HG03439 (cell line): Measurements from ENCODE around the gene IGF2.
"Not testable (repeated sequence)": the region's sequence is repeated elsewhere in the genome, so short reads cannot be mapped to it uniquely, and the experiment has no call there.

Experiments
- ATAC-seq: cut with Tn5 transposase; IDR thresholded peaks from one replicate; pipeline ENCODE4 v1.9.1; 2021; ENCODE audit warnings: mild to moderate bottlenecking, moderate library complexity; ENCODE audit not compliant: unreplicated experiment

Gene IGF2

DNA sequence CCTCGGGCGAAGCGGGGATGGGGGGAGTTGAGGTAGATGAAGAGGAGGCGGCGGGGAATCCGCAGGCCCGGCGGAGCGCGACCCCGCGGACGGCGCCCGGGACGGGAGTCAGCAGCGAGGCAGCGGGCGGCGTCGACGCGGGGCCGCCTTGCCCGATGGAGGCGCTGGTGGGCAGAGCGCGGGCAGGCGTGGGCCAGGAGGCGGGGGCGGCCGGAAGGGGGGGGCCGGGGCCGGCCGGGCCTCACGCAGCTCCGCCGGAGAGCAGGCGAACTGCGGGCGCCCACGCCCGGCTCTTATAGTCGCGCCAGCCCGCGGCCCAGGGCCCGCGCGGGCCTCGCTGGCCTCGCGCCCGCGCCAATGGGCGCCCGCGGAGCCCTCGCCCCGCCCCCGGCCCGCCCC is at the start of gene IGF2:
IGF2 (minus strand) TSS at position 267 of the 399 bp plus-strand sequence. CDS start 3,866 bp downstream, outside the sequence.
- no peak for ATAC-seq

DNA sequence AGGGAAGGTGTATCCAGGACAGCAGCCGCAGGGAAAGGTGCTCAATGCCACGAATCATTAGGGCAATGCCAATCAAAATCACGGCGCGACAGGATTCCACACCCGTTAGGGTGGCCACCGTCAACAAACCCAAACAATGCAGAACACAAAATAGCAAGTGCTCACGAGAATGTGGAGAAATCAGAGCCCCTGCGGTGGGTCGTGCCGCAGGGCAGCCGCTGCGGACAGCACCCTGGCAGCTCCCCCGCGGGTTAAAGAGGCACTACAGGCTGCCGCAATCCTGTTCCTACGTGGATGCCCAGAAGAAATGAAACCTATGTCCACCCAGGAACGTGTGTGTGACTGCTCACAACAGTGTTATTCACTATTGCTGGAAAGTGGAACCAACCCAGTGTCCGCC is 49.6 kb upstream of the IGF2 start:
- ATAC-seq, result no peak

DNA sequence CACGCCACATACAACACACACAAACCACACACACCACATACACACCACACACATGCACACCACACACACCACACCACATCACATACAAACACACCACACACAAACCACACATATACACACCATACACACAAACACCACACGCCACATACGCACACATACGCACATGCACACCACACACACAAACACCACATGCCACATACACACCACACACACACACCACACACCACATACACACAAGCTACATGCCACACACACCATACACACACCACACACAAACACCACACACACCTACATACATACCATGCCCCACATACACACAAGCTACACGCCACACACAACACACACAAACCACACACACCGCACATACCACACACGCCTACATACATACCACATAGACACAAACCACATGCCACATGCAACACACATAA is 48.1 kb upstream of the IGF2 start:
- ATAC-seq, result no peak

GRCh38 chr11:2186669-2187279 is 47.6 kb upstream of the IGF2 start:
- no peak for ATAC-seq

DNA sequence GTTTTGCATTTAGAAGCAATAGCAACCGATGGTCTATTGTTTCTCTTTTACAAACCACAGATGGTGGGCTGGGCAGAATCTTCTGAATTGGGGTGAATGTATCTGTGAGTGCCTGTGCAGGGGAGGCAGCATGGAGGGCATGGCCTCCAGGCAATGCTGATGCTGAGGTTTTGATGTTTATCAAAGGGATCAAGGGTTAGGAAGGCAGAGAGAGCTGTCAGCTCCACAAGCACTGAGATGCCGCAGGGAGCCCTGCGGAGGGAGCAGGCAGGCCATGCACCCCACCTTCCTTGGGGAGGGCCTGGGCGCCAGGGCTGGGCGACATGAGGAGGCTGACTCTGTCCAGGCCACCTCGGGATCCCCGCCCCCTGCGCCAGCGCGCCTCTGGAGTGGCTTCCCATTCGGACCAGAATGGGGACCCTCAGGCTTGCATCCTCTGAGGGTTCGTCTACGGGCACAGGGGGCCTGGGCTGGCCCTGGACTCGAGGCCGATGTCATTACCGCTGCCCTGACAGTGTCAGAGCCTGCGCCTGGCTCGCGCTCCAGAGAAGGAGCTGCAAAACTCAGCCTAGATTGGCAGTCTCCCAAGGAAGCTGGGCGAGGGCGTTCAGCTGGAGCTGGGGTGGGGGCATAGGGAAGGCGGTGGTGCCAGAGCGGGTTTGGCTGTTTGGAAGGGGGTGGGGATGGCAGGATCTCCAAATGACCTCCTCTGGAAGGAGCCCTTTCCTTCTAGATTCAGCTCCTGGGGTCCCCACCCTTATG is 46.3 kb upstream of the IGF2 start:
- ATAC-seq, result no peak

DNA sequence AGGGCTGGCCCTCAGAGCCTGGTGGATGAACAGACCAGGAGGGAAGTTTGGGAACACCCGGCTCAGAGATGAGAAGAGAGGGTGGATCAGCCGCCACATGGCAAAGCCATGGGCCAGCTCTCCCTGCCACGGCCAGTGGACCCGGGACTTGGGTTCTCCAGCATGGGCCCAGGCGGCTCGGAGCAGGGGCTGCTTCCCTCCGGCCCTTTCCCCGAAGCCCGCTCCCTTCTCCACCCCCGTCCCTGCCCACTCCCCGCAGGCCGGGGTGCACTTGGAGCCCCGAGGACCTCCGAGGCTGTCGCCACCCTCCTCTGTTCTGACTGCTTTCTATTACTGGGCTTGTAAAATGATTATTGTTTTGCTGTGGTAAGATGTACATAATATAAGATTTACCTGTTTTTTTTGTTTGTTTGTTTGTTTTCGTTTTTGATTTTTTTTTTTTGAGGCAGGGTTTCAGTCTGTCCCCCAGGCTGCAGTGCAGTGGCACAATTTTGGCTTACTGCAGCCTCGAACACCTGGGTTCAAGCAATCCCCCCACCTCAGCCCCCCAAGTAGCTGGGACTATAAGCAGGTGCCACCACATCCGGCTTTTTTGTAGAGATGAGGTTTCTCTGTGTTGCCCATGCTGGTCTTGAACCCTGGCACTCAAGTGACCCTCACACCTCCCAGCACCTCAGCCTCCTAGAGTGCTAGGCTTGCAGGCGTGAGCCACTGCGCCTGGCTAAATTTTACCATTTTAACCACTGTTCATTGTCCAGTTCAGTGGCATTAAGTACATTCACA is 43.7 kb upstream of the IGF2 start:
- no peak for ATAC-seq

DNA sequence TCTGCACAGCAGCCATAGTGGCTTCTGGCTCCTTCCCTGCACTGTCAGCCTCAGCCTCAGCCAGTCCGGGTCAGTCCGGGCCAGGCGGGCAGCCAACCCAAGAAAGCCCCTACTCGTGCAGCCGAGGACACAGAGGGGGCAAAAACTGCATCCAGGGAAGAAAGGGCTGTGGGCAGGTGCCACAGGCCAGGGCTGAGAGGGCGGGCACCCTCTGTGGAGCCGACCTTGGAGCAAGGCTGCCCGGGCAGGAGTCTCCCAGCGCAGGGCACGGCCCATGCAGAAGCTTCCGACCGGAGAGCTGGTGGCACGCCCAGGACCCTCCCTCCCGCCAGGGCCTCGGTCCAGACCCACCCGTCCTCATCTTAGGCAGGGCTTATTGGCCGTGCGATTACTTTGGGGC is 42.9 kb upstream of the IGF2 start:
- ATAC-seq, result no peak

DNA sequence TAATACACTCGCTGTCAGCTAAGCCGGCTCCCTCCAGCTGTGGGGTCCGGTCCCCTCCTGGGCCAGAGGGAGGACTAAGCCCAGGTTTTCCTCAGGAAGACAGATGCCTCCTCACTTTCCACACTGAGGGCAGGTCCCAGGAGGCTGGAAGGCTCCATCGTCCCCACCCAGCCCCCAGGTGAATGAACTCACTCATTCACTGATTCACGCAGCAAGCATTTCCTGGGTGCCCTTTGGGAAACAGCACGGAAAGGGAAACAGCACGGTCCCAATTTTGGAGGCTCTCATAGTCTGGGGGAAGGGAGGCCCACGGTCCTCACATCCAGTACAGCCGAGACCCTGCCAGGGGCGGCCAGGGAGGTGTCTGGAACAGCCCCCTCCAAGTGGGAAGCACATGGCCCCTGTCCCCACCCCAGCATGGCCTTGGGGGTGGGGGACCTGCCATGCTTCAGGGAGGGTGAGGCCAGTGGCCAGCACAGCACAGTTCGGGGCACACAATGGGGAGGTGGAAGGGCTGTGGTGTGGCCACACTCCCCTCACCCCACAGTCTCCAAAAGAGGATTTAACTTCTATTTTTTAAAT is 41.7 kb upstream of the IGF2 start:
- no peak for ATAC-seq

DNA sequence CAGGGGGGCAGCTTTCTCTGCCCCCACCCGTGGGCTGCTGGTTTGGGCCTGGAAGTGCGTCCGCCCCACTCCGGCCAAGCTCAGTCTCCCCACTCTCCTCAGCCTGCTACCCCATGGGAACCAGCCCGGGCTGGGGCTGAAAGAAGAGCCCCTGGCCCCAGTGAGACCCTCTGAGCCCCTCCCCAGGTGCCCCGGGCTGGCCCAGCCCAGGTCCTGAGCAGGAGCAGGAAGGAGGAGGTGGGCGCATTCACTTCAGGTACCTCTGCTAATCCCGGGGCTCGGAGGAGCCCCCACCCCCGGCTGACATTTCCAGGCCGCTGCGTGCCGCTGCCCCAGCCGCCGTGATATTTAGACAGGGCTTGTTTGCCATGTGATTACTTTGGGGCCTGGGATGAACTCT is 41.2 kb upstream of the IGF2 start:
- ATAC-seq, result no peak

GRCh38 chr11:2179516-2179915 is 40.3 kb upstream of the IGF2 start:
- ATAC-seq, result no peak

DNA sequence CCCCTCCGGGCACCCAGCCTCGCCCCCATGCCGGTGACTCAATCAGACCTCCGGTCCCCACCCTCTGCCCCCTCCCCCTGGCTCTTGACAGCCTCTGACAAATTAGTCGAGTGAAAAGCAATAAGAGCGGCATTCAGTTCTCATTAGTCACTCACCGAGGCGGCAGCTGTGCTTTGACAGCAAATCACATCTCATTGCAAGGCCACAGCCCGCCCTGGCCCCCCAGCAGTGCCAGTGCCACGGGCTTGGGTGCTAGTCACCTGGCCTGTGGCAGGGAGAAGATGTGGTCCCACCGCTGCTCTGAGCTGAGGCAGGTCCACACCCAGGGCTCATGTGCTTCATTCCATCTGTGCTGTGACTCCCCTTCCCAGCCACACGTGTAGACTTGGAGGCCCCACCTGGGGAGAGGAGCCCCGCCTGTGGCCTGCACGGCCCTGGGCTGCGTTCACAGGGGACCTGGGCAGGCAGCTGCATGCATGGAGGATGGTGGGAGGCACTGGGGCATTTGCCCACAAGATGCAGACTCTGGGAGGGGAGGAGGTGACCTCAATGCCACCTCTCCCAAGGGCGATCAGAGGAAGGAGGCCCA is 39.8 kb upstream of the IGF2 start:
- ATAC-seq, result no peak

DNA sequence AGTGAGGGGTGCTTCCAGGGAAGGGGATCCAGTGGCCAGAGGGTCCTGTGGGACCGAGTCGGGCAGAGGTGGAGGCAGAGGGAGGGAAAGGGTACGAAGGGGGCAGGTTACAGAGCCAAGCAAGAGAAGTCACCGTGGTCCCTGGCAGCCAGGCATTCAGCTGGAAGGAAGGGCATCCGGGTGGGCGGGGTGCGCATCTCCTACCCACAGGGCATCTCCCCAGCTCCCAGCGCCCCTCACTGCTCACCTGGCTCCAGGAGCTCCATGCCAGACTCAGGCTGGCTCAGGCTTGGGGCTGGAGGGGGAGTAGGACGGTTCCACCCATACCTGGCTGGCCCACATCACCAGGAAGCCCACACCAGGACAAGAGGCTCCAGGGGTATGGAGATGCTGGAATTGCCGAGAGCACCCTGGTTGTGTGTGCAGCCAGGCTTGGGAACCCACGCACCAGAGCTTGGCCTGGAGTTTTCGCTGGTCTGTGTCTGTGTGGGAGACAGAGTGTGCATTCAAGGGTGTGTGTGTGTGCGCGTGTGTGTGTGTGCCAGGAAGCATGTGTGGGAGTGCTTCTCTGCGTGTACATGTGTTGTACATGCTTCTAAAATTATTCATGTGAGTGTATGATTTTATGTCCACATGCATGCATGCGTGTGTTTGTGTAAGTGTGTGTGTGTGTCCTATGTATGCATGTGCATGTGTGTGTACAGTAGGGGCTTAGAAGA is 39.0 kb upstream of the IGF2 start:
- ATAC-seq, result not testable (repeated sequence)

DNA sequence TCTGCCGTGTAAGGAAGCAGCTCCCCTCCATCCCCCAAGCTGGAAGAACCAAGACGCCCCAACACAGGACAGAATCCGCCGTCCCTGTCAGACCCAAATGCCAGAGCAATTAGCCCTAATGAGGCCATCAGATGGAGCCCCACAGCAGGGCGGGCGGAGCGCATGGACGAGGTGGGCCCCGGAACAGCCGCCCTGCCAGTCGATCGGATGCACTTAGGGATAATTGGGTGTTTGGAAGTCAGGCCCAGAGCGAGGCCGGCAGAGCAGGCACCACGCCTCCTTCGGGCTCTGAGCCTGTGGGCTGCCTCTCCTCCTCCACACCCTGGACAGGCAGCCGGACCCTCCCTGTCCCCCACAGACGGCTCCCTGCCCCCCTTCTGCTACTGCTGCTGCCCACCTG is 37.9 kb upstream of the IGF2 start:
- no peak for ATAC-seq

DNA sequence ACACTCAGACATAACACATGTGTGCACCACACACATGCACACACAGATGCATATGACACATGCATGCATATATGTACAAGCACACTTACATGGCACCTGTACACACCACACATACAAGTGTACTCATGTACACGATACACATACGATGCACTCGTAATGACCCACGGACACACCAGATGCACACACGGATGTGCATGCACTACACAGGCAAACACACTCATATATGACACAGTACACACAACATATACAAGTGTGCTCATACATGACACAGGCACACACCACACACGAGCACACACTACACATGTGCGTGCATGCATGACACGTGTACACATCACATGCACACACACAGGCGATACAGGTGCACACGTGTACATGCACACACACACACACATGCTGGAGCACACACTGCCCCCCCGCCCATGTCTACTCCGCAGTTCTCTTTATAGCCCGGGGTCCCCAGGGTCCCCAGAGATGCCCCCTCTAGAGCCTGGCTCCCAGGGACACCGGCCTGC is 37.3 kb upstream of the IGF2 start:
- ATAC-seq, result no peak

DNA sequence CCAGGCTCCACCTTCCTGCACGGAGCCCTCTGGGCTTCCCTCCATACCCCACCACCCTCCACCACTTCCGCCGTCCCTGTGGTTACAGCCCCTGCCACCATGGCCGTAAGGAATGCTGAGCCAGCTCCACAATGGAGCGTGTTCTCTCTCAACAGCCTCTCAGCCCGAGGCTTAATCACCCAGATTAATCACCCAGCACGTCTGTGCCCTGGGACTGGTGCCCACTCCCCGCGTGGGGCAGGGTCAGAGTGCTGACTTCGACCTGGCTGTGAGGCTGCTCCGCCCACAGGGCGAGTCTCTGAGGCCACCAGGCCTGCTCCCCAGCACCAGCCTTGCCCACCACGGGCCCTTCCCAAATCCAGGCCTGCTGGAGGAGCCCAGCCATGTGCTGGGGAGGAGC is 36.5 kb upstream of the IGF2 start:
- no peak for ATAC-seq

DNA sequence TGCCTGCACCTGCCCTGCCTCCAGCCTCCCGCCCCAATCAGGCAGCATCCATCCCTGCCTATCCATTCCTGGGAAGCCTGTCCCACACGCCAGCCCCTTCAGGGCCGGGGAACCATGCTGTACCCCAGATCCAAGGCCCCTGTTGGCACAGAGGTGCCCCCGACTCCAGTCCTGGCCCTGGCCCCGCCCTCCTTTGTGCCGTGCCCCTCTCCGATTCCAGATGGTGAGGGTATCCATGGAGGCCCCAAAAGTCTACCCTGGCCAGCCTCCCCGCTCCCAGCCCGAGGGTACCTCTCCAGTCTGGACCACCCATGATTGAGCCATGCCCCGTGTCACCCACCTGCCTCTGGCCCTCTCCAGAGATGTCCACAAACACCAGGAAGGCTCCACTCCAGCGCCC is 35.2 kb upstream of the IGF2 start:
- no peak for ATAC-seq

DNA sequence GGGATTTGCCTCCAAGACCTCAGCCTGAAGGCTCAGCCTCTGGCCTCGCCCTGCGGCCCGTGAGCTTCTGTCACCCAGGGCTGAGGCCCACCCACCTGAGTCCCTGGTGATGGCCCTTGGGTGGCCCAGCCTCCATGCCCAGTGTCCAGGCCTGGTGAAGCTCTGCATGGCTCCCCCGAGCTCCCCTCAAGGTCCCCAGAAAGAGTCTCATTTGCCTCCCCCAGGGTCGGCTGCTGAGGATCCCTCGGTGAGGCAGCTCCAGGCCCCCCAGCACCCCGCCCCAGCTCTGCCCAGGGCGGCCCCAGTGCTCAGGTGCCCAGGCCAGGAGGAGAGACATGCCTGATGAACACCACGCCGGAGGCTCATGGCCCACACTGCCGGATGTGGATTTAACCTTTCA is 34.6 kb upstream of the IGF2 start:
- ATAC-seq, result no peak

GRCh38 chr11:2173150-2173693 is 34.0 kb upstream of the IGF2 start:
- no peak for ATAC-seq

DNA sequence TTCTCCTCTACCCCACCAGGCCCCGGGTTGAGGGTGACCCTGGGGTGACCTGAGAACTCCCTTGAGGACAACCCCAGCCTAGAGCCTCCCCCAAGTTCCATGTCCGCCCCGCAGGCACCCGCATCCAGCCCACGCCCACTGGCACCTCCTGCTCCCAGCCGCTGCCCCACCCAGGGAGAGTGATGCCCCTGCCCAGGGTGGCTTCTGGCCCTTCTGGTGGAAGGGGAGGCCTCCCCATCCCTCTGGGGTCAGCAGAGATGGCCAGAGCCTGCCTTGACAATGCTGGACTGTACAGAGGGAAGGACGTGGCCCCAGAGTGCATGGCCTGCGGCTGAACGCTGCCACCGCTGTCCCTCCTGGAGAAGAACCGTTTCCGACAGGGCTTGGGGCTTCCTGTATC is 33.5 kb upstream of the IGF2 start:
- no peak for ATAC-seq

- ATAC-seq, result no peak
These were observed 32.4 kb upstream of the IGF2 start, which contains the start of gene TH for GRCh38 chr11:2171591-2172003. TSS of gene TH (minus strand) at chr11:2171815. CDS start at chr11:2171786, 29 bp downstream.
